Right atrium auricular region (tissue), 2 donors: ENCODE measurements around the gene PCBP3. TPM values are rescaled to one million over a fixed set of nuclear protein-coding genes. Genes with fewer than 3 reads are reported as not detected.

Source experiments
- DNase-seq: peaks from one replicate; pipeline ENCODE4 v3.0.0-alpha.2; 2019; ENCODE audit warnings: low spot score
- H3K27ac ChIP-seq, 2 donors: fragments of 200-600 bp; sonication (generic); 1 replicate in 1 of 2; 2 replicates in 1 of 2; pipeline ENCODE4 v1.5.1; 2016 to 2019
- H3K27me3 ChIP-seq, 2 donors: fragments of 200-600 bp; sonication (generic); one replicate each; pipeline versions ENCODE4 v1.5.1 to v1.6.0; 2017 to 2019
- H3K36me3 ChIP-seq: fragments of 200-600 bp; sonication (generic); one replicate; pipeline ENCODE4 v1.5.1; 2016
- H3K4me1 ChIP-seq, 2 donors: fragments of 200-600 bp; sonication (generic); one replicate each; pipeline versions ENCODE4 v1.5.1 to v1.6.0; 2017 to 2019
- H3K4me3 ChIP-seq, 2 donors: fragments of 200-600 bp; sonication (generic); 1 replicate in 1 of 2; 2 replicates in 1 of 2; pipeline ENCODE4 v1.5.1; 2017 to 2019; ENCODE audit warnings: mild to moderate bottlenecking in 1 of 2, moderate library complexity in 1 of 2
- H3K9me3 ChIP-seq, 2 donors: fragments of 200-600 bp; sonication (generic); one replicate each; pipeline ENCODE4 v1.5.1; 2019
- total RNA-seq, 2 donors: library from RNA; depleted of rRNA; stranded (reverse); fragments of >200 nt; gene quantifications; one replicate each; pipeline ENCODE4 v1.1.0, GENCODE V29; 2016
- TF ChIP-seq, protein P1 (sequence below), 2 donors: fragments of 200-600 bp; sonication (generic); IDR thresholded peaks; one replicate each; pipeline ENCODE4 v1.5.1; 2019; ENCODE audit warnings: antibody characterized with exemption in 2 of 2

PCBP3 gene
- total RNA-seq, 2 donors from 2014 or later: 2.3 to 5.2 TPM

DNA sequence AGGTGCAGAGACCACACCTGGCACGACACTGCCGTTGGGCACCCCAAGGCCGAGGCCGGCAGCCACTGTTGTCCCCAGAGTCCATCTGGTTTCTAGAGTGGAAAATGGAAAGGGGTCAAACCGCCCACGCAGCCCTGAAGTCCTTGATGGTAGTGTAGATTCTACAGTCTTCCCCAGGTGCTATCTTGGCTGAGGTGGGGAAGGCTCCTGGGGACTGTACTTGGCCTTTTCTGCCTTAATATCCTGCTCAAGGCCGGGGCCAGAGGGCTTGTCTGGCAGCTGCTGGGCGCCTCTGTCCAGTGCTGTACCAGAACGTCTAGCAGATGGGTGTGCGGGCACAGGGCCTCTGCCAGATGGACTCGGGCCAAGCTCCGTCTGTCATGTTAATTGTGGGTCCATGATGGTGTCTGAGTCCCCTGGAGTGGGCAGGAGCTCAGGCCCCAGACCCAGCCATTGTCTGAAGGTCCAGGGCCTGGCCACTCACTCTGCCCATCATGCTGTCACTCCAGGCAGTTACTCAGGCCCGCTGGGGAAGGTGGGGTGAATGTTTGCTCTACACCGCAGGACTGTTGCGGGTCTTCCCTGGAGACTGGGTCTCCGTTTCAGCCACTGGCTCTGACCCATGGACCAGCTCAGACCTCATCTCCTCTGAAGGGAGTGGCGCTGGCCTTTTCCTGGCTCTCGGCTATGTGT lies 176.1 kb downstream of the PCBP3 start:
- Histone ChIP-seq H3K9me3 (no peaks in the 10 kb centered on the region), H3K27ac (no peak overlapping the region), H3K36me3 (no peaks in the 10 kb centered on the region), H3K4me3 (no peak overlapping the region), H3K4me1 (peaks cover 0 to 7% of the 10 kb centered on the region in 2 donors), H3K27me3 (no peaks in the 10 kb centered on the region)
- TF ChIP-seq, protein P1, sequence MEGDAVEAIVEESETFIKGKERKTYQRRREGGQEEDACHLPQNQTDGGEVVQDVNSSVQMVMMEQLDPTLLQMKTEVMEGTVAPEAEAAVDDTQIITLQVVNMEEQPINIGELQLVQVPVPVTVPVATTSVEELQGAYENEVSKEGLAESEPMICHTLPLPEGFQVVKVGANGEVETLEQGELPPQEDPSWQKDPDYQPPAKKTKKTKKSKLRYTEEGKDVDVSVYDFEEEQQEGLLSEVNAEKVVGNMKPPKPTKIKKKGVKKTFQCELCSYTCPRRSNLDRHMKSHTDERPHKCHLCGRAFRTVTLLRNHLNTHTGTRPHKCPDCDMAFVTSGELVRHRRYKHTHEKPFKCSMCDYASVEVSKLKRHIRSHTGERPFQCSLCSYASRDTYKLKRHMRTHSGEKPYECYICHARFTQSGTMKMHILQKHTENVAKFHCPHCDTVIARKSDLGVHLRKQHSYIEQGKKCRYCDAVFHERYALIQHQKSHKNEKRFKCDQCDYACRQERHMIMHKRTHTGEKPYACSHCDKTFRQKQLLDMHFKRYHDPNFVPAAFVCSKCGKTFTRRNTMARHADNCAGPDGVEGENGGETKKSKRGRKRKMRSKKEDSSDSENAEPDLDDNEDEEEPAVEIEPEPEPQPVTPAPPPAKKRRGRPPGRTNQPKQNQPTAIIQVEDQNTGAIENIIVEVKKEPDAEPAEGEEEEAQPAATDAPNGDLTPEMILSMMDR (IDR thresholded peaks at IDR 0.05): no peak
- DNase-seq: peak; percentile 54

DNA sequence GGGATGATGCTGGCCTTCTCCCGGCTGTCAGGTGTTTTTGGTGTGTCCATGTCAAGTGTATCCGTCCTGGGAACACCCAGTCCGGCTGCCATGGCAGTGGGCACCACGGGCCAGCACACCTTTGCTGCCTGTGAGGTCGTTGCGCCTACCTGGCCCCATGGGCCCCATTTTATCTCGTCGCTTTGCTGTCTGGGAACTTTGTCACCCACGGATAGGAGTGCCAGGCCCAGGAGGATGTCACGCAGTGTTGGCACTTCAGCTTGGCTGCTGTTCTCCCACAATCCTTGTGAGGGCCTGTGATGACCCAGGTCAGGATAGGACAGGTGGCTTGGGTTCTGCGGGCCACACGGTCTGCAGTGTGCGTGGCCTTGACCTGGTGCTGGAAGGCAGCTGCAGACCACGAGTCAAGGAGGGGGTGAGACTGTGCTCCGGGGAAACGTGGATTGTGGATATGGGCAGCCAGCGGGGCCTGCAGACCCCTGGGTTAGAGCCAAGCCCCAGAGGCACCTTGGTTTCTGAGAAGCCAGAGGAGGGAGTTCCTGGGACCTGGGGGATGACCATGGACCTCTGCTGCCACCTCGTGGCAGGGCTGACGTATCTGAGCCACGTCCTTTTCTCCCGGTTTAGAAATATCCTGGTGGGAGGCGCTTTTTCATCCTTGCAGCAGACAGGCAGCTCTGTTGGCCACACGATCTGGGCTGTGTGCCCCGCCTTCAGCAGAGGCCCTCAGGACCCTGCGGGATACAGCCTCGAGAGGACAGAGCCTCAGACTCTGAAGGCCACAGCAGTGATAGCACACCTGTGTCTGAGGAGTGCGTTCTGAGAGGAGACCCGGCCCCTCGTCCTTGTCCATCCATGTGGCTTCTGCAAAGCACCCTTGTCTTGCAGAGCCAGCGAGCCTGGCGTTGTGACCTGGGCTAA lies 176.9 kb downstream of the PCBP3 start:
- TF ChIP-seq, protein P1 (IDR thresholded peaks at IDR 0.05): peak; percentile 57 to 89
- H3K4me1 ChIP-seq: peaks cover 0 to 7% of the 10 kb centered on the region in 2 donors
- no peak overlapping the region for H3K4me3 ChIP-seq
- peak; percentile 65 for DNase-seq
- H3K27ac ChIP-seq: no peak overlapping the region
- no peaks in the 10 kb centered on the region for H3K27me3 ChIP-seq
- no peaks in the 10 kb centered on the region for H3K36me3 ChIP-seq
- no peaks in the 10 kb centered on the region for H3K9me3 ChIP-seq

DNA sequence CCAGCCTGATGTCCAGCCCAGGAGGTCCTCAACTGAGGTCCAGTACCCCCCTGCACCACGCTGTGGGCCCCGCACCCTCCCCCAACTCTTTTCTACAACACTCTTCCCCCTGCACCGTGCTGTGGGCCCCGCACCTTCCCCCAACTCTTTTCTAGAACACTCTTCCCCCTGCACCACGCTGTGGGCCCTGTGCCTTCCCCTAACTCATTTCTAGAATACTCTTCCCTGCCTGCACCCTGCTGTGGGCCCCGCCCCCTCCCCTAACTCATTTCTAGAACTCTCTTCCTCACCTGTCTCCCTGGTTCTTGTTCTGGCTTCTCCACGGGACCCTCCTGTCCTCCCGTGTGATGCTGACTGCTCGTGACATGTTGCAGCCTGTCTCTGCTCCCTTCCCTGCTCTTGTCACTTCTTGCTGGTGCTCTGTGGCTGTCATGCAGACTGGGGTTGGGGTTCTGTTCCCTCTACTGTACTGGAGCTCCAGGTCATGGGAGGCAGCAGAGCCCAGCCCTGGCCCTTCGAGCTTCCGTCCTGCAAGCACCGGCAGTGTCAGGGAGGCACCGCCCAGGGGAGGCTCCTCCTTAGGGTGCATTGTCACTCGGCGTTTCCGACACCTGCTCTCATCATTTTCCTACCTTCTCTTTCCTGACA lies 177.9 kb downstream of the PCBP3 start:
- Histone ChIP-seq H3K4me1 (peaks cover 0 to 7% of the 10 kb centered on the region in 2 donors), H3K27me3 (no peaks in the 10 kb centered on the region), H3K36me3 (no peaks in the 10 kb centered on the region), H3K4me3 (no peak overlapping the region), H3K27ac (no peak overlapping the region), H3K9me3 (no peaks in the 10 kb centered on the region)
- TF ChIP-seq, protein P1 (IDR thresholded peaks at IDR 0.05): no peak
- DNase-seq: peak; percentile 50

DNA sequence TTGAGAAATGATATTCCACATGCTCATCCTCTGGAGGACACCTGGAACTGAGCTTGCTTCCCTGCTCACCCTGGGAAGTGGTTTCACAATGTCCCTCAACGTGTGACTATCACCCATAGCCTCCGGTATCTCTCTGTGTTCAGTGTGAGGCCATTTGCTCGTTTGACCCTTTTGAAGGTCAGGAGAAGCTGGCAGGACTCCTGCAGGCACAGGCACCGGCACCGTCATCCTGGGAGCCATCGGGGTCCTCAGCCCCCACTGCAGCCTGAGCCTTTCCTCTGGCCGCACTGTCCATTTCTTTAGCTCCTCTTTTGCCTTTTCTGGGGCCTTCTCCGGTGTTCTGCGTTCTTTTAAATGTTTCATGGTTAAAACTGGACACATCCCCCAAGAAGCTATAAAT lies 178.5 kb downstream of the PCBP3 start:
- H3K4me3 ChIP-seq: no peak overlapping the region
- peaks cover 0 to 7% of the 10 kb centered on the region in 2 donors for H3K4me1 ChIP-seq
- DNase-seq: peak; percentile 11
- no peaks in the 10 kb centered on the region for H3K9me3 ChIP-seq
- H3K27me3 ChIP-seq: no peaks in the 10 kb centered on the region
- no peak overlapping the region for H3K27ac ChIP-seq
- H3K36me3 ChIP-seq: no peaks in the 10 kb centered on the region
- TF ChIP-seq, protein P1 (IDR thresholded peaks at IDR 0.05): no peak

DNA sequence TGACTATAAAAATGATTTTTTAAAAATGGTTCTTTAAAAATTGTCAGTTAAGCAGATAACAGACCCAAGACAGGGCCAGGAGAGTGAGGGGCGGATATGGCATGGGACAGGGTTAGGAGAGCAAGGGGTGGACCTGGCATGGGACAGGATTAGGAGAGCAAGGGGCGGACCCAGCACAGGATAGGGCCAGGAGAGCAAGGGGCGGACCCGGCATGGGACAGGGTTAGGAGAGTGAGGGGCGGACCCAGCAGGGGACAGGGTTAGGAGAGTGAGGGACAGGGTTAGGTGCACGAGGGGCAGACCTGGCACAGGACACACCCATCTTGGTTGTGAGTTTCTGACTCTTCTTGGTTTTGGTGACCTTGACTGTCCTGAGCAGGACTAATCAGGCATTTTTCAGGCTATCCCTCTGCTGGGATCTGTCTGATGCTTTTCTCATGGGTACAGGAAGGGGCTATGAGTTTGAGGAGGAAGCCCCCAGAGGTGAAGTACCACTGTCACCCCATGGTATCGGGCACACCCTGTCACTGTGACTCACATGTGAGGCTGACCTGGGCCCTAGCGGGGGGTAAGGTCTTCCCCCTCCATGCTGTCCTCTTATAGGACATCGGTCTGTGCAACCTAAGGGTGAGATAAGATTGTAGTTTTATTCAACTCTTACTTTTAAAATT lies 179.0 kb downstream of the PCBP3 start:
- DNase-seq: peak; percentile 28
- Histone ChIP-seq H3K36me3 (no peaks in the 10 kb centered on the region), H3K27me3 (no peaks in the 10 kb centered on the region), H3K4me1 (peaks cover 0 to 7% of the 10 kb centered on the region in 2 donors), H3K4me3 (no peak overlapping the region), H3K27ac (no peak overlapping the region), H3K9me3 (no peaks in the 10 kb centered on the region)
- TF ChIP-seq, protein P1 (IDR thresholded peaks at IDR 0.05): no peak
